Lung (tissue), 12 donors: ENCODE measurements around the gene MEF2D. TPM values are rescaled to one million over a fixed set of nuclear protein-coding genes. Genes with fewer than 3 reads are reported as not detected.

ENCODE experiments used
- ATAC-seq: fragments of 200-7000 bp; cut with Tn5 transposase; one replicate; pipeline ENCODE4 v1.9.1; 2020; ENCODE audit warnings: moderate number of reproducible peaks; ENCODE audit not compliant: insufficient read depth, low FRiP score
- DNase-seq, 3 donors: peaks; one replicate each; pipeline ENCODE4 v3.0.0-alpha.2; 2013 to 2017
- H3K27ac ChIP-seq, 2 donors: one replicate each; pipeline ENCODE4 v1.5.1; 2013; ENCODE audit warnings: mild to moderate bottlenecking in 2 of 2, moderate library complexity in 2 of 2, control low read depth in 1 of 2, inconsistent platforms in 1 of 2, low read depth in 1 of 2, low read length in 1 of 2
- H3K27me3 ChIP-seq, 3 donors: one replicate each; pipeline ENCODE4 v1.5.1; 2013; ENCODE audit warnings: low read length in 2 of 3; ENCODE audit not compliant: control insufficient read depth in 3 of 3, insufficient read depth in 3 of 3
- H3K36me3 ChIP-seq, 4 donors: one replicate each; pipeline ENCODE4 v1.5.1; 2013; ENCODE audit warnings: low read length in 4 of 4, mild to moderate bottlenecking in 1 of 4, moderate library complexity in 1 of 4; ENCODE audit not compliant: control insufficient read depth in 4 of 4, insufficient read depth in 4 of 4
- H3K4me1 ChIP-seq, 5 donors: one replicate each; pipeline ENCODE4 v1.5.1; 2013; ENCODE audit warnings: low read length in 5 of 5, mild to moderate bottlenecking in 2 of 5, moderate library complexity in 1 of 5; ENCODE audit not compliant: control insufficient read depth in 5 of 5, insufficient read depth in 5 of 5
- H3K4me3 ChIP-seq: one replicate; pipeline ENCODE4 v1.5.1; 2013; ENCODE audit warnings: mild to moderate bottlenecking, control low read depth, moderate library complexity
- H3K9ac ChIP-seq, 2 donors: one replicate each; pipeline ENCODE4 v1.5.1; 2013; ENCODE audit warnings: low read length in 2 of 2, control low read depth in 1 of 2; ENCODE audit not compliant: insufficient read depth in 1 of 2
- H3K9me3 ChIP-seq, 4 donors: one replicate each; pipeline ENCODE4 v1.5.1; 2013; ENCODE audit warnings: low read length in 3 of 4, mild to moderate bottlenecking in 1 of 4, moderate library complexity in 1 of 4; ENCODE audit not compliant: control insufficient read depth in 4 of 4, insufficient read depth in 3 of 4
- WGBS, 2 donors: extraction: QIAGEN DNeasy Blood & Tissue Kit; methylation state at CpG; one replicate each; pipeline ENCODE4 v1.1.7; 2013; 5-methylcytosine and 5-hydroxymethylcytosine counted together
- polyA plus RNA-seq, 2 donors: library from polyadenylated mRNA; stranded (reverse); fragments of 200-250 nt; gene quantifications; one replicate each; pipeline ENCODE4 v1.2.1, GENCODE V29; 2013
- total RNA-seq, 2 donors: library from RNA; depleted of rRNA in 1 of 2; stranded (reverse); fragments of >200 nt in 1 of 2; gene quantifications; one replicate each; pipeline ENCODE4 v1.2.1, GENCODE V29; 2014 to 2021
- TF ChIP-seq, protein P1 (sequence below): IDR thresholded peaks from 2 replicates; pipeline ENCODE4 v1.5.1; 2012; ENCODE audit warnings: mild to moderate bottlenecking; ENCODE audit errors: control extremely low read depth, extremely low read depth
- donor health status: control.
- donor health status: control.
- donor health status: Bipolar disorder and iron deficiency.
- donor health status: healthy.
- donor health status: DM: yes; HTN: yes; CAD: no.

MEF2D gene
- total and polyA plus RNA-seq, 4 donors, result 23.0 to 52.5 (median 23.1) TPM

DNA sequence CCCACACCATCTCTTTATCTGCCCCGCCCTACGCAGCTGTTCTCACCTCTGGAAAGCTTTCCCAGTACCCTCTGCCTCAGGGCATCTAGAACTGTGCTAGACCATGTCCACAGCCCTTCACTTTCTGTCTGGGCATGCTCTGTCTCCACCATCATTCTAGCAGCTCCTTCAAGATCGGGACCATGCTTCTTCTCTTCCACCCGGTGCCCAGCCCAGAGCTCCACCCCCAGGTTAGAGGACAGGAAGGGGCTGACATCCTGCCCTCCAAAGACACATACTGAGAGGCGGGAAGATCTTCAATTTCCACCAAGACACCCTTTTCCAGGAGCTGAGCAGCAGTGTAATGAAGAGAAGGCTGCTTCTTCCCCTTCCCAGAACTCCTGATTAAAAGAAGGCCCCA lies 27.7 kb upstream of the MEF2D start:
- DNase-seq (no peak), ATAC-seq (no peak)
- 70 to 80% methylated on average over 5 of the region's 5 CpGs for WGBS, 2 donors
- no peak overlapping the region for H3K27ac ChIP-seq
- H3K9me3 ChIP-seq, result no peaks in the 10 kb centered on the region
- TF ChIP-seq, protein P1, sequence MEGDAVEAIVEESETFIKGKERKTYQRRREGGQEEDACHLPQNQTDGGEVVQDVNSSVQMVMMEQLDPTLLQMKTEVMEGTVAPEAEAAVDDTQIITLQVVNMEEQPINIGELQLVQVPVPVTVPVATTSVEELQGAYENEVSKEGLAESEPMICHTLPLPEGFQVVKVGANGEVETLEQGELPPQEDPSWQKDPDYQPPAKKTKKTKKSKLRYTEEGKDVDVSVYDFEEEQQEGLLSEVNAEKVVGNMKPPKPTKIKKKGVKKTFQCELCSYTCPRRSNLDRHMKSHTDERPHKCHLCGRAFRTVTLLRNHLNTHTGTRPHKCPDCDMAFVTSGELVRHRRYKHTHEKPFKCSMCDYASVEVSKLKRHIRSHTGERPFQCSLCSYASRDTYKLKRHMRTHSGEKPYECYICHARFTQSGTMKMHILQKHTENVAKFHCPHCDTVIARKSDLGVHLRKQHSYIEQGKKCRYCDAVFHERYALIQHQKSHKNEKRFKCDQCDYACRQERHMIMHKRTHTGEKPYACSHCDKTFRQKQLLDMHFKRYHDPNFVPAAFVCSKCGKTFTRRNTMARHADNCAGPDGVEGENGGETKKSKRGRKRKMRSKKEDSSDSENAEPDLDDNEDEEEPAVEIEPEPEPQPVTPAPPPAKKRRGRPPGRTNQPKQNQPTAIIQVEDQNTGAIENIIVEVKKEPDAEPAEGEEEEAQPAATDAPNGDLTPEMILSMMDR, result no peak
- H3K4me1 ChIP-seq, result peaks cover 0 to 4% (median 0%) of the 10 kb centered on the region in 5 donors
- H3K9ac ChIP-seq, result no peak overlapping the region
- no peak overlapping the region for H3K4me3 ChIP-seq
- H3K27me3 ChIP-seq, result no peaks in the 10 kb centered on the region
- peaks cover 0 to 22% (median 0%) of the 10 kb centered on the region in 4 donors for H3K36me3 ChIP-seq

DNA sequence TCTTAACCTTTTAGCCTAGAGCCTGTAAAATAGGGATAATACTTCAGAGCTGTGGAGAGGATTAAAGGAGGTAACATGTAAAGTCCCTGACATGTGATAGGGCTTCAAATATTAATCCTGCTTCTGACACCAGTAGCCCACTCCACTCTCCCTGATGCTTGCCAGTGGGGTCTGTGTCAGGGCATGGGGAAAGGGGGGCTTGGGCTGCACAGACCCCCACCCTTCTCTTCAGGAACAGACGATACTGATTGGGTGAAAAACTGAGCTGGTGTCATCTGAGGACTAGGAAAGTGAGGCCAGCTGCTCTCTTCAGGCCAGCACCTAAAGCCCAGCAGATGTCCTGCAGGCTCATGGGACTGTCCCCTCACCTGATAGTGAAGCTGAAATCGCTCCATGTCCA lies 27.0 kb upstream of the MEF2D start:
- TF ChIP-seq, protein P1, result no peak
- Histone ChIP-seq H3K36me3 (peaks cover 0 to 16% (median 0%) of the 10 kb centered on the region in 4 donors), H3K27ac (no peak overlapping the region), H3K9me3 (no peaks in the 10 kb centered on the region), H3K9ac (no peak overlapping the region), H3K27me3 (no peaks in the 10 kb centered on the region), H3K4me1 (peaks cover 0 to 4% (median 0%) of the 10 kb centered on the region in 5 donors), H3K4me3 (no peak overlapping the region)
- 81 to 82% methylated on average over 2 of the region's 2 CpGs for WGBS, 2 donors
- no peak for DNase-seq
- no peak for ATAC-seq

DNA sequence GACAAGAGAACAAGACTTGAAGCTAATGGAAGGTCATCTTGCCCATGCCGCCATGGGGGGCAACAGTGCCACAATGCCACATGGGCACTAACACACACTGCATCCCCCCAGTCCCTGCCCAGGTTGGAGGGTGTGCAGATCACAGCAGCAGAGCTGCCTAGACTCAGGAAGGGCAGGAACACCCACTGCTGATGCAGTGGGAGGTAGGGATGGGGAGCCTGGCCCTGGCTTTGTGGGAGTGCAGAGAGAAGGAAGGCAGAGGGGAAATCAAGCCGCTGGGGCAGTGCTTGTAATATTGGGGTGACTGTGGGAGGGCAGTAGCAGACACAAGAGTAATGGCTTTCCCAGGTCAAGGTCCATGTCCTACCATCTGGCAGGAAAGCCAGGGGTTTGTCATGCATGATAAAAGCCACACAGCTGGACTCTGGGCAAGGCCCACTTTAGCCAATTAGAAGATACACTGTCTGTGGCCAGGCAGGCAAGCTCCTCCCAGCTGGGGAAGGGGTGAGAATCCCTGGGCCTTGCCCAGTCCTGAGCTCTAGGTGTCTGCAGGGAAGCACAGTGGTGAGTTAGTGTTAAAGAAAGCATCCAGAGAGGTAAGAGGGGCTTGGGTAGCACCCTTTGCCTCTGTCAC lies 25.4 kb upstream of the MEF2D start:
- DNase-seq (no peak), ATAC-seq (no peak)
- TF ChIP-seq, protein P1, result no peak

More for the DNA sequence above, 25.4 kb upstream of the MEF2D start:
- Histone ChIP-seq H3K9me3 (no peaks in the 10 kb centered on the region), H3K9ac (no peak overlapping the region), H3K36me3 (peaks cover 0 to 16% (median 0%) of the 10 kb centered on the region in 4 donors), H3K27ac (no peak overlapping the region), H3K27me3 (no peaks in the 10 kb centered on the region), H3K4me1 (peaks cover 0 to 4% (median 0%) of the 10 kb centered on the region in 5 donors), H3K4me3 (no peak overlapping the region)
- WGBS, 2 donors, result 79 to 89% methylated on average over 2 of the region's 2 CpGs
